ENCODE data around the gene NDST1.

DNA sequence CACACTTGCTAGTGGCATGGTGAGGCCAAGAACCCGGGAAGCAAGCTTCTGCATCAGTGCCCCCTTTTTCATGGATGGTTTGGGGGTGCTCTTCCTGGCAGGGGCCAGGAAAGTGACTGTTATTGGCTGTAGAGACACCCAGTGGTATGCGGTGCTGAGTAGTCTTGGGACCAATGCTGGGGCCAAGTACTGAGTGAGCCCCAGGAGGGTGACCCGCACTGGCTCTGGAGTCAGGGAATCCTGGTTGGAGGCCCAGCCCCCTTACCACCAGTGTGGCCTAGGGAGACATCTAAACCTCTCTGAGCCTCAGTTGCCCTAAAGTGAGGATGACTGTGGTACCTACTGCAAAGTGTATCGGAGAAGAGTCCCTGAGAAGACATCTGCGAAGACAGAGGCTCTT, 91.3 kb downstream of the NDST1 start:
- TF ChIP-seq POLR2AphosphoS5 (IDR thresholded peaks at IDR 0.05; ENCODE audit: low read depth, low read length), result no peak
- no peak for TF ChIP-seq EZH2 (IDR thresholded peaks at IDR 0.05; ENCODE audit: low read depth, low read length, severe bottlenecking)
- TF ChIP-seq CTCF (IDR thresholded peaks at IDR 0.05; ENCODE audit: control extremely low read depth in 1 of 3, insufficient read depth in 1 of 3, low read depth in 1 of 3, low read length in 3 of 3), result no peak
- TF ChIP-seq, protein P1, sequence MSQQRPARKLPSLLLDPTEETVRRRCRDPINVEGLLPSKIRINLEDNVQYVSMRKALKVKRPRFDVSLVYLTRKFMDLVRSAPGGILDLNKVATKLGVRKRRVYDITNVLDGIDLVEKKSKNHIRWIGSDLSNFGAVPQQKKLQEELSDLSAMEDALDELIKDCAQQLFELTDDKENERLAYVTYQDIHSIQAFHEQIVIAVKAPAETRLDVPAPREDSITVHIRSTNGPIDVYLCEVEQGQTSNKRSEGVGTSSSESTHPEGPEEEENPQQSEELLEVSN (IDR thresholded peaks at IDR 0.05), result no peak
- TF ChIP-seq POLR2A (IDR thresholded peaks at IDR 0.05; ENCODE audit: control extremely low read depth in 1 of 2, low read depth in 2 of 2, low read length in 2 of 2), result no peak
- TF ChIP-seq NANOG (IDR thresholded peaks at IDR 0.05; ENCODE audit: insufficient read depth, low read depth, low read length, poor library complexity, severe bottlenecking), result no peak
- TF ChIP-seq HDAC6 (IDR thresholded peaks at IDR 0.05; ENCODE audit: low read depth, low read length), result no peak
- TF ChIP-seq, protein P2, sequence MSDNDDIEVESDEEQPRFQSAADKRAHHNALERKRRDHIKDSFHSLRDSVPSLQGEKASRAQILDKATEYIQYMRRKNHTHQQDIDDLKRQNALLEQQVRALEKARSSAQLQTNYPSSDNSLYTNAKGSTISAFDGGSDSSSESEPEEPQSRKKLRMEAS (IDR thresholded peaks at IDR 0.05), result no peak
- no peak for TF ChIP-seq TEAD4 (IDR thresholded peaks at IDR 0.05; ENCODE audit: low read depth, low read length)
- TF ChIP-seq TAF1 (IDR thresholded peaks at IDR 0.05; ENCODE audit: low read depth, low read length), result no peak
- TF ChIP-seq PHF8 (conservative IDR thresholded peaks at IDR 0.05; ENCODE audit: low read depth, low read length), result no peak
- no peak for TF ChIP-seq YY1 (IDR thresholded peaks at IDR 0.05; ENCODE audit: low read depth, low read length)
- TF ChIP-seq GTF2F1 (IDR thresholded peaks at IDR 0.05; ENCODE audit: borderline replicate concordance, low read depth, low read length), result no peak
